ENCODE results near the gene PPRC1.

PPRC1 gene

GRCh38 chr10:102196893-102197292 is 64.1 kb downstream of the PPRC1 start:
- no peak for DNase-seq

GRCh38 chr10:102198027-102198426 is 65.2 kb downstream of the PPRC1 start:
- no peak for DNase-seq
